B cell (primary cell): ENCODE results near the gene FAM83G. TPM values are rescaled to one million over a fixed set of nuclear protein-coding genes. Genes with fewer than 3 reads are reported as not detected.
"Not testable (repeated sequence)": the region's sequence is repeated elsewhere in the genome, so short reads cannot be mapped to it uniquely, and the experiment has no call there.

Experiments used
- ATAC-seq: fragments of 200-7000 bp; cut with Tn5 transposase; one replicate; pipeline ENCODE4 v1.10.0; 2021; ENCODE audit warnings: low read depth, mild to moderate bottlenecking, moderate number of reproducible peaks, moderate library complexity
- CTCF ChIA-PET: fragments of 350-600 bp; sonication (Branson Sonifier 250); formaldehyde crosslinking; loops from one replicate; lab custom pipeline; 2021; ENCODE audit warnings: antibody characterized with exemption, inconsistent platforms; lab: Charles Lee
- POLR2A ChIA-PET: fragments of 350-600 bp; sonication (Branson Sonifier 250); formaldehyde crosslinking; loops from one replicate; lab custom pipeline; 2021; ENCODE audit warnings: antibody characterized with exemption; lab: Charles Lee
- DNase-seq: peaks from one replicate; pipeline ENCODE4 v3.0.0; 2013
- H2AFZ ChIP-seq: 2 replicates; pipeline ENCODE4 v1.6.1; 2012; ENCODE audit warnings: mild to moderate bottlenecking, low read depth, low read length; ENCODE audit not compliant: insufficient read depth, poor library complexity, severe bottlenecking
- H3K27ac ChIP-seq, 2 donors: 1 replicate in 1 of 2; 2 replicates in 1 of 2; pipeline ENCODE4 v1.5.1; 2012 to 2013; ENCODE audit warnings: low read length in 2 of 2, mild to moderate bottlenecking in 2 of 2, moderate library complexity in 1 of 2
- H3K27me3 ChIP-seq, 4 experiments: fragments of 200-600 bp in 1 of 4; sonication (generic) in 1 of 4; replicated peaks in 1 of 4; 1 replicate in 2 of 4; 2 replicates in 2 of 4; pipeline versions ENCODE4 v1.6.1 to v1.7.0; 2013 to 2016; ENCODE audit warnings: low read length in 3 of 4, mild to moderate bottlenecking in 2 of 4, mixed read lengths in 1 of 4, moderate library complexity in 1 of 4; ENCODE audit not compliant: insufficient read depth in 4 of 4, control insufficient read depth in 3 of 4; ENCODE audit errors: control extremely low read depth in 1 of 4
- H3K36me3 ChIP-seq, 2 experiments: replicated peaks in 1 of 2; 1 replicate in 1 of 2; 2 replicates in 1 of 2; pipeline versions ENCODE4 v1.6.1 to v1.7.1; 2013; ENCODE audit warnings: low read length in 1 of 2; ENCODE audit not compliant: insufficient read depth in 2 of 2, control insufficient read depth in 1 of 2; ENCODE audit errors: control extremely low read depth in 1 of 2, extremely low read depth in 1 of 2
- H3K4me1 ChIP-seq, 2 donors: fragments of 200-600 bp in 1 of 2; sonication (generic) in 1 of 2; 1 replicate in 1 of 2; 2 replicates in 1 of 2; pipeline versions ENCODE4 v1.5.1 to v1.6.1; 2013 to 2017; ENCODE audit warnings: low read length in 2 of 2; ENCODE audit not compliant: control insufficient read depth in 2 of 2, insufficient read depth in 2 of 2
- H3K4me2 ChIP-seq: replicated peaks from 2 replicates; pipeline ENCODE3; 2012; ENCODE audit warnings: mild to moderate bottlenecking, low read depth, low read length; ENCODE audit not compliant: poor library complexity, severe bottlenecking
- H3K4me3 ChIP-seq, 5 experiments: fragments of 200-600 bp in 1 of 5; sonication (generic) in 1 of 5; 1 replicate in 3 of 5; 2 replicates in 2 of 5; pipeline versions ENCODE4 v1.5.1 to v1.7.0; 2011 to 2016; ENCODE audit warnings: low read length in 4 of 5, mild to moderate bottlenecking in 4 of 5, low read depth in 2 of 5, control low read depth in 1 of 5, moderate library complexity in 1 of 5; ENCODE audit not compliant: insufficient read depth in 1 of 5; ENCODE audit errors: control extremely low read depth in 1 of 5, extremely low read depth in 1 of 5
- H3K79me2 ChIP-seq: fragments of 200-600 bp; sonication (generic); one replicate; pipeline ENCODE4 v1.6.0; 2016; ENCODE audit warnings: low read length; ENCODE audit not compliant: control insufficient read depth, insufficient read depth
- H3K9ac ChIP-seq: fragments of 200-600 bp; sonication (generic); 2 replicates; pipeline ENCODE4 v1.6.1; 2017; ENCODE audit warnings: mild to moderate bottlenecking, low read length, moderate library complexity
- H3K9me3 ChIP-seq, 3 donors: one replicate each; pipeline versions ENCODE4 v1.6.1 to v1.7.1; 2013; ENCODE audit warnings: low read length in 2 of 3; ENCODE audit not compliant: control insufficient read depth in 2 of 3, insufficient read depth in 1 of 3; ENCODE audit errors: control extremely low read depth in 1 of 3
- H4K20me1 ChIP-seq: 2 replicates; pipeline ENCODE4 v1.6.0; 2012; ENCODE audit warnings: mild to moderate bottlenecking, low read length; ENCODE audit not compliant: insufficient read depth, control insufficient read depth, poor library complexity, severe bottlenecking
- H3K27ac Mint-ChIP-seq: one replicate; pipeline ENCODE4 v1.8.0; 2021; ENCODE audit warnings: mixed read lengths
- H3K27me3 Mint-ChIP-seq: one replicate; pipeline ENCODE4 v1.8.0; 2021; ENCODE audit warnings: mixed read lengths
- H3K4me1 Mint-ChIP-seq: one replicate; pipeline ENCODE4 v1.8.0; 2021; ENCODE audit warnings: mixed read lengths
- H3K4me3 Mint-ChIP-seq: one replicate; pipeline ENCODE4 v1.8.0; 2021; ENCODE audit warnings: mixed read lengths
- H3K9me3 Mint-ChIP-seq: one replicate; pipeline ENCODE4 v1.8.0; 2022; ENCODE audit warnings: mixed read lengths; ENCODE audit not compliant: insufficient read depth
- whole genome bisulfite sequencing: methylation state at CpG from one replicate; pipeline ENCODE4 v1.1.5; 2013; ENCODE audit warnings: missing lambda C conversion rate; ENCODE audit not compliant: insufficient coverage; 5-methylcytosine and 5-hydroxymethylcytosine counted together
- intact Hi-C: fragments of 100-400 bp; cut with micrococcal nuclease; formaldehyde crosslinking; loops from one replicate; pipeline ENCODE4 v1.10.0; 2022
- polyA plus RNA-seq: library from polyadenylated mRNA; depleted of rRNA; stranded (reverse); fragments of >200 nt; gene quantifications from 2 replicates; pipeline ENCODE4 v1.2.3, GENCODE V29; 2012
- total RNA-seq, 2 donors: library from RNA; stranded (reverse); fragments of 120-200 nt in 1 of 2; gene quantifications; 1 replicate in 1 of 2; 2 replicates in 1 of 2; pipeline versions ENCODE4 v1.2.3 to v1.2.4, GENCODE V29; 2013 to 2022

FAM83G gene
- total and polyA plus RNA-seq, 2 donors (not counting 1 experiment from before 2014, with no cell fraction given): 4.7 to 14.3 TPM

DNA sequence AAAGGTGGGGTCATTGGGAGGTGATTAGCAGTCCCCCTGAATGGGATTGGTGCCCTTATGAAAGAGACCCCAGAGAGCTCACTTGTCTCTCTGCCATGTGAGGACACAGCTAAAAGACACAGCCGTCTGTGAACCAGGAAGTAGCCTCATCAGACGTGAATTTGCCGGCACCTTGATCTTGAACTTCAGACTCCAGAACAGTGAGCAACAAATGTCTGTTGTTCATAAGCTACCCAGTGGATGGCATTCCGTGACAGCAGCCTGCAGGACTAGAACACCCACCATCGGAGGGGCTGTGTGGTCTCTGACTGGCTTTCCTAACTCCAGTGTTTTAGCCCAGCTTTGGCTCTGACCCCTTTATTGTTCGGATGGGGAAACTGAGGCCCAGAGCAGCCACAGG lies 33.0 kb upstream of the FAM83G start:
- POLR2A ChIA-PET, H3K27me3 Mint-ChIP-seq, H3K4me3 Mint-ChIP-seq, DNase-seq, H3K4me3 ChIP-seq, intact Hi-C loops, H3K9me3 ChIP-seq, H3K36me3 ChIP-seq, H3K27ac Mint-ChIP-seq, H3K4me1 ChIP-seq, H3K4me1 Mint-ChIP-seq, H3K27me3 ChIP-seq, CTCF ChIA-PET, H4K20me1 ChIP-seq, H3K79me2 ChIP-seq, H3K9me3 Mint-ChIP-seq, H3K4me2 ChIP-seq, H3K9ac ChIP-seq, ATAC-seq, H2AFZ ChIP-seq, H3K27ac ChIP-seq: not testable (repeated sequence)
- WGBS: no CpG with 5 or more reads among the region's 6 CpGs

DNA sequence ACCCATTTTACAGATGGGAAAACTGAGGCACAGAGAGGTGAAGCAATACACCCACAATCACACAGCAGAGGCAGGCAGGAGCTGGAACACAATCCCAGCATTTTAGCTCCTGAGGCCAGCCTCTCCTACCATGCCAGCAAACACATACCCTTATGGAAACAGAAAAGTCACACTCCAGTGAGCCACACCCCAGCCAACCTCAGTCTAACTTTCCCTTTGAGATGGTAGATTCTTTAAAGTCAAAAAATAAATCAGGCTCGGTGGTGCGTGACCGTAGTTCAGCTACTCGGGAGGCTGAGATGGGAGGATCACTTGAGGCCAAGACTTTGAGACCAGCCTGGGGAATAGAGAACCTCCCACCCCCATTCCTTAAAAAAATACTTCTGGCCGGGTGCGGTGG lies 31.6 kb upstream of the FAM83G start:
- H3K27me3 Mint-ChIP-seq, H3K4me1 Mint-ChIP-seq, CTCF ChIA-PET, H4K20me1 ChIP-seq, H3K36me3 ChIP-seq, H3K4me3 ChIP-seq, H3K9me3 ChIP-seq, H3K4me3 Mint-ChIP-seq, POLR2A ChIA-PET, DNase-seq, H3K9me3 Mint-ChIP-seq, H3K27ac ChIP-seq, H3K4me2 ChIP-seq, H2AFZ ChIP-seq, H3K9ac ChIP-seq, intact Hi-C loops, H3K27ac Mint-ChIP-seq, H3K4me1 ChIP-seq, H3K27me3 ChIP-seq, H3K79me2 ChIP-seq: not testable (repeated sequence)
- no CpG with 5 or more reads among the region's 6 CpGs for WGBS
- peak; percentile 18 for ATAC-seq

DNA sequence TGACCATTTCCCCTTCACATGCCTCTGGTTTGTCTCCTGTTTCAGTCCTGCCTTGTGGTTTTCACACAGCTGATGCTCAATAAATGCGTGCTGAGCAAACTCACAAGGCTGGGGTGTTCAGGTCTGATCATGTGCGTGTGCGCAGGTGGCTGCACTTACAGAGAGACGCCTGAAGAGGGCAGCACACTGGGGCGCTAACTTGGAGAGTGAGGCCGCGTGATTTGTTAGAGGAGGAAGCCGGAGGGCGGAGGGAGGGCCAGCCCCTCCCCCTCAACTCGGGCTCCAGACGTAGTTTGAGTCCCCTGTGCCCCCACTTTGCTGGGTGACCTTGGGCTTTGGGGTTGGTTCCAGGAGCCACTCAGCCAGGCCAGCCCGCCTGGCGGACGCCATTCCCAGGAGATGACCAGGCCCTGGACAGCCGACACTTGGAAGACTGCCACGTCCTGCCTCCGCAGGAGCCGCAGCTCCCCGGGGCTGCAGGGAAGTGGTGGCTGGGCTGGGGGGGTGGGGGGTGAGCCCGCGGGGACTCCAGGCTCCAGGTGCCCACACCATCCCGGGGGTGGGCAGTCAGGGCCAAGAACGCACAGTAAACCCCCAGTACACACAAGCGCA lies 27.9 kb upstream of the FAM83G start:
- H3K4me2 ChIP-seq, H3K4me3 Mint-ChIP-seq, H4K20me1 ChIP-seq, H3K9me3 ChIP-seq, H3K27me3 Mint-ChIP-seq, intact Hi-C loops, H3K79me2 ChIP-seq, POLR2A ChIA-PET, CTCF ChIA-PET, H2AFZ ChIP-seq, H3K27me3 ChIP-seq, DNase-seq, H3K4me1 Mint-ChIP-seq, H3K9ac ChIP-seq, H3K4me3 ChIP-seq, H3K27ac ChIP-seq, H3K4me1 ChIP-seq, H3K27ac Mint-ChIP-seq, H3K36me3 ChIP-seq, H3K9me3 Mint-ChIP-seq: not testable (repeated sequence)
- ATAC-seq: peak; percentile 84
- no CpG with 5 or more reads among the region's 24 CpGs for WGBS
